ENCODE measurements around the gene GATA6. TPM values are rescaled to one million over a fixed set of nuclear protein-coding genes. Genes with fewer than 3 reads are reported as not detected.

GATA6 gene
- total RNA-seq, 2 donors from 2014 or later = 106 to 158 TPM

- Histone ChIP-seq H3K4me3 (ENCODE audit: low read length) (no peak overlapping the region), H3K4me1 (ENCODE audit: control insufficient read depth, insufficient read depth, low read length) (peaks cover 3% of the 10 kb centered on the region), H3K9me3 (ENCODE audit: control insufficient read depth, low read length) (no peaks in the 10 kb centered on the region), H3K9ac (ENCODE audit: extremely low read depth, low read length, poor library complexity, severe bottlenecking) (no peak overlapping the region), H3K27me3 (ENCODE audit: control insufficient read depth, insufficient read depth, low read length, poor library complexity, severe bottlenecking) (no peaks in the 10 kb centered on the region), H3K36me3 (ENCODE audit: control insufficient read depth, insufficient read depth, low read length) (no peaks in the 10 kb centered on the region), H3K27ac (ENCODE audit: low read depth, low read length) (no peak overlapping the region)
- Mint-ChIP-seq H3K36me3 (ENCODE audit: low read depth) (no peaks in the 10 kb centered on the region), H3K27me3 (ENCODE audit: insufficient read depth) (peaks cover 17% of the 10 kb centered on the region), H3K9me3 (no peaks in the 10 kb centered on the region), H3K4me1 (peaks cover 18% of the 10 kb centered on the region), H3K27ac (no peak overlapping the region), H3K4me3 (no peak overlapping the region)
- WGBS, 2 experiments (ENCODE audit: insufficient coverage in 1 of 2, insufficient read length in 1 of 2) = 95 to 100% methylated on average over 3 of the region's 3 CpGs
- DNase-seq = no peak
- TF ChIP-seq, protein P1, sequence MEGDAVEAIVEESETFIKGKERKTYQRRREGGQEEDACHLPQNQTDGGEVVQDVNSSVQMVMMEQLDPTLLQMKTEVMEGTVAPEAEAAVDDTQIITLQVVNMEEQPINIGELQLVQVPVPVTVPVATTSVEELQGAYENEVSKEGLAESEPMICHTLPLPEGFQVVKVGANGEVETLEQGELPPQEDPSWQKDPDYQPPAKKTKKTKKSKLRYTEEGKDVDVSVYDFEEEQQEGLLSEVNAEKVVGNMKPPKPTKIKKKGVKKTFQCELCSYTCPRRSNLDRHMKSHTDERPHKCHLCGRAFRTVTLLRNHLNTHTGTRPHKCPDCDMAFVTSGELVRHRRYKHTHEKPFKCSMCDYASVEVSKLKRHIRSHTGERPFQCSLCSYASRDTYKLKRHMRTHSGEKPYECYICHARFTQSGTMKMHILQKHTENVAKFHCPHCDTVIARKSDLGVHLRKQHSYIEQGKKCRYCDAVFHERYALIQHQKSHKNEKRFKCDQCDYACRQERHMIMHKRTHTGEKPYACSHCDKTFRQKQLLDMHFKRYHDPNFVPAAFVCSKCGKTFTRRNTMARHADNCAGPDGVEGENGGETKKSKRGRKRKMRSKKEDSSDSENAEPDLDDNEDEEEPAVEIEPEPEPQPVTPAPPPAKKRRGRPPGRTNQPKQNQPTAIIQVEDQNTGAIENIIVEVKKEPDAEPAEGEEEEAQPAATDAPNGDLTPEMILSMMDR (conservative IDR thresholded peaks at IDR 0.05) = no peak
Measured at GRCh38 chr18:22243513-22243912, 74.1 kb downstream of the GATA6 start.

GRCh38 chr18:22250026-22250425, 80.6 kb downstream of the GATA6 start:
- Mint-ChIP-seq H3K27me3 (ENCODE audit: insufficient read depth) (peaks cover 32% of the 10 kb centered on the region), H3K9me3 (no peaks in the 10 kb centered on the region), H3K27ac (no peak overlapping the region), H3K36me3 (ENCODE audit: low read depth) (no peaks in the 10 kb centered on the region), H3K4me3 (no peak overlapping the region), H3K4me1 (no peaks in the 10 kb centered on the region)
- no peak overlapping the region for H3K4me3 ChIP-seq (ENCODE audit: low read length)
- no peaks in the 10 kb centered on the region for H3K36me3 ChIP-seq (ENCODE audit: control insufficient read depth, insufficient read depth, low read length)
- H3K9ac ChIP-seq (ENCODE audit: extremely low read depth, low read length, poor library complexity, severe bottlenecking) = no peak overlapping the region
- TF ChIP-seq, protein P1 (conservative IDR thresholded peaks at IDR 0.05) = no peak
- H3K27ac ChIP-seq (ENCODE audit: low read depth, low read length) = no peak overlapping the region
- H3K9me3 ChIP-seq (ENCODE audit: control insufficient read depth, low read length) = no peaks in the 10 kb centered on the region
- H3K27me3 ChIP-seq (ENCODE audit: control insufficient read depth, insufficient read depth, low read length, poor library complexity, severe bottlenecking) = no peaks in the 10 kb centered on the region
- H3K4me1 ChIP-seq (ENCODE audit: control insufficient read depth, insufficient read depth, low read length) = no peaks in the 10 kb centered on the region
- DNase-seq = no peak
- WGBS, 2 experiments (ENCODE audit: insufficient coverage in 1 of 2, insufficient read length in 1 of 2) = 93 to 96% methylated on average over 3 to 4 of the region's 4 CpGs

- Mint-ChIP-seq H3K9me3 (no peaks in the 10 kb centered on the region), H3K4me1 (no peaks in the 10 kb centered on the region), H3K27ac (no peak overlapping the region), H3K4me3 (no peak overlapping the region), H3K36me3 (ENCODE audit: low read depth) (no peaks in the 10 kb centered on the region), H3K27me3 (ENCODE audit: insufficient read depth) (peaks cover 32% of the 10 kb centered on the region)
- Histone ChIP-seq H3K4me3 (ENCODE audit: low read length) (no peak overlapping the region), H3K36me3 (ENCODE audit: control insufficient read depth, insufficient read depth, low read length) (no peaks in the 10 kb centered on the region), H3K4me1 (ENCODE audit: control insufficient read depth, insufficient read depth, low read length) (no peaks in the 10 kb centered on the region), H3K9me3 (ENCODE audit: control insufficient read depth, low read length) (no peaks in the 10 kb centered on the region), H3K27me3 (ENCODE audit: control insufficient read depth, insufficient read depth, low read length, poor library complexity, severe bottlenecking) (no peaks in the 10 kb centered on the region), H3K9ac (ENCODE audit: extremely low read depth, low read length, poor library complexity, severe bottlenecking) (no peak overlapping the region), H3K27ac (ENCODE audit: low read depth, low read length) (no peak overlapping the region)
- DNase-seq = no peak
- 92 to 100% methylated on average over 2 to 8 of the region's 8 CpGs for WGBS, 2 experiments (ENCODE audit: insufficient coverage in 1 of 2, insufficient read length in 1 of 2)
- TF ChIP-seq, protein P1 (conservative IDR thresholded peaks at IDR 0.05) = no peak
Measured at GRCh38 chr18:22250591-22250996, 81.2 kb downstream of the GATA6 start.

Other genes with a start within 250 kb of the GATA6 start
- gene CTAGE1, start 248.3 kb downstream of the GATA6 start, total RNA-seq = not detected

Measured in endodermal cell (in vitro differentiated cells).